Activated effector memory CD4-positive, alpha-beta T cell treated with anti-CD3 and anti-CD28 coated beads, Interleukin-2, amount 50 U/mL, for 16 hours (primary cell): Measurements from ENCODE around the gene RHBDL2.
"Not testable (repeated sequence)": the region's sequence is repeated elsewhere in the genome, so short reads cannot be mapped to it uniquely, and the experiment has no call there.

Experiments used
- DNase-seq: peaks from one replicate; pipeline ENCODE4 v3.0.0-alpha.2; 2020

The RHBDL2 gene

DNA sequence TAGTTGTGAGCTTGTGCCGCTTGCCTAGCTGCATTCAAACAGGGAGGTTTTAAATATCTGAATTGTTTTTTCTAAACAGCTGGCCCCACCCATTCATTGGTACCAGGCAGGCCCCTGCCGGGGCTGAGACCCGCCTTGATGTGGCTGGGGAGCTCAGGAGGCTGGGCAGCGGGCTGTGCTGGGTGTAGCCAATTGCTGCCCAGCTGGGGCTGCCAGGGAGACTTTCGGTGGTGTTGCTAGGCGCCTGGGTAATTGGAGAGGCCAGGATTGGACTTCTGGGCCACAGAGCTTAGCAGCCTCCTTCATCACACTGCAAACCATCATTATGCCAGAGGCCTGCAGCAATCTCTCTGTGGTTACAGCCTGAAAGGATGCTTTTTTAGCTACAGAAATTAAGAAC lies 12.2 kb downstream of the RHBDL2 start:
- DNase-seq = no peak

DNA sequence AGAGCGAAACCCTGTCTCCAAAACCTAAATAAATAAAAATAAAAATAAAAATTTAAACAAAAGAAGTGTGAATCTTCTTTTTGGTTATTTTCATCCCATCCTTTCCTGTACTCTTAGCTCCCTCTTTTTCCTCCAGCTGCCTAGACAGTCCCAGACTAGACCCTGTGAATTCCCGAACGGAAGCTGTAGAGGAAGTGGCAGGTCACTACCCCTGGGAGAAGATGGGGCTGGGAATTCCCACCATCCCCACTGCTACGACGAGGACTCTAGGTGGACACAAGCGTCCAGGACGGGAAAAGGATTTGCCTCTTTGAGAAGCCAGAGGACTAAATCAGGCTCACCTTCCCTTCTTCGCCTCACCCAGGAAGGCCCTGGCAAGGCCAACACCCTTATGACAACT lies 12.6 kb downstream of the RHBDL2 start:
- no peak for DNase-seq

DNA sequence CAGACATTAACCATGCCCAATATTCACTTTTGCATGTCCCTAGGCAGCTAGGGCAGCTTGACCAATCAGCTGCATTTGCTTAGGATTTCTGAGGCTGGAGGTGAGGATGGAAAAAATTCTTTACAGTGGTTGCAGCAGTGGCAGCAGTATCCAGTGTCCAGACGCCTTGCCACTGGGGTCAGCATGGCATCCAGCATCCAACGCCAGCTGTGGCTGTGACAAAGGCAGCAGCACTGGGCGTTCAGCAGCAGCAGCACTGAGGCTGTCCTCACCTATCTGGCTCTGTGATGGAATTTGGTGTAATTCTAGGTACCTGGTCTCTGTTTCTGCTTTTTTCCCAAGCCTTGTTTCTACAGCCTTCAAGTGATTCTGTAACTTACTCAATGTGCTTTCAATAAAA lies 15.5 kb downstream of the RHBDL2 start:
- no peak for DNase-seq

DNA sequence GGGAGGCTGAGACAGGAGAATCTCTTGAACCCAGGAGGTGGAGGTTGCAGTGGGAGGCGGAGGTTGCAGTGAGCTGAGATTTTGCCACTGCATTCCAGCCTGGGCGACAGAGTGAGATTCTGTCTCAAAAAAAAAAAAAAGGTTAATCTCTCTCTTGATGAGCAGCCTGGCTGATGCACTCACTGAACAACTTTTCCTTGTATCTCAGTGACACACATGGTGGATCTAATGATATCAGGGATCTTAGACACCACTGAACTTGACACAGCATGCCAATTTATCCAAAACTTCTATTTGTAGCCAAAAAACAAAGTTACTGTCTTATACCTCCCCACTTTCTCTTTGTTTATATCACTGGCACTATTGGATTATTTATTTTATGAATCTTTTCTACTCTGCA lies 16.2 kb downstream of the RHBDL2 start:
- no peak for DNase-seq

DNA sequence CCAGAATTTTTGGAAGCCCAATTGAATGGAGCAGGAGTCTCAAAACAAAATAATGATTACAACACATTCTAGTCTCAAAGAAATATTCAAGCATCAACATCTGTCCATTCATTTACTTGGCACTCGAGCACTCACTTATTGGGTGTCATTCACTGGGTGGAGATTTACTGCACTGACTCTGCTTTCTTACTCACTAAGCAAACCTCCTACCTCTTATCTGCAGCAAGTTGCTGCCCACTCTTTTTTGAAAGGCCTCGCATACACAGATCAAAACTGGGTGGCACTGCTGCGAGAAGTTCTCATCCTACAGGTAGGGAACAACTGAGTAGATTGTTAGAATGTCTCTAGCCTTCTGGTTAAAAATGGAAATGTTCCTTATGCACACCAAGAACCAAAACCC lies 18.0 kb downstream of the RHBDL2 start:
- no peak for DNase-seq

DNA sequence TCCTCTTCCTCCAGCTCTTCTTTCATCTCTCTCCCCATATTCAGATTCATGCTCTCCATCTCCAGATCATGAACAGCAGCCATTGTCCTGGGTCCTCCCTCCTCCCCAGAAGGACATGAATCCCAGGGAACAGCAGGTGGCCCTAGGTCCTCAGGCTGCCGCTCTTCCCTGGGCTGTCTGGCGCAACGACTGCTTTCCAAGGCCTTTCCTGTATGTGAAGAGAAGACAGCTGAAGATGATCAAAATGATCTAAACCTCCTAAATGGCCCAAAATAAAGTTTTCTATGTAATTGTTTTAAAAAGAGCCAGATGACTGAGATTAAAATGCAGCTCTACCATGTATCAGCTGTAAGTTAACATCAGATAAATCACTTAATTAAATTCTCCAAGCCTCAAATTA lies 22.5 kb downstream of the RHBDL2 start:
- DNase-seq = no peak

DNA sequence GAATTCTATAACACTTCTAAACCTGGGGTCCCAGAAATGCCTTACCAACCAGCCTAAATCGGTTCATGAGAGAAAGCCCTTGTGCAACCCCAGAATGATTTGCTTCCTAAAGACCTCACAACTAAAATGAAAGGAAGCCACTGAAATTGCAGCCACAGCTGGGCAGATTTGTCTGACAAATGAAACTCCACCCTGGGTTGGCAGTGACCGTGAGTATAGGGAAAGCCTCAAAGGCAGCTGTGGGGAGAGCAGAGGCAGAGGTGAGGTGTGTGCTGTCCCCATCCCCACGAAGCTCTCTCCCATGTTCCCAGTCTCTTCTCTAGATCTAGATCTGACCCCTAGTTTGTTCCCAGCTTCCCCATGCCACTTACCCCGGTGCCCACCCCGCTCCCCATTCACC lies 23.1 kb downstream of the RHBDL2 start:
- DNase-seq = no peak

DNA sequence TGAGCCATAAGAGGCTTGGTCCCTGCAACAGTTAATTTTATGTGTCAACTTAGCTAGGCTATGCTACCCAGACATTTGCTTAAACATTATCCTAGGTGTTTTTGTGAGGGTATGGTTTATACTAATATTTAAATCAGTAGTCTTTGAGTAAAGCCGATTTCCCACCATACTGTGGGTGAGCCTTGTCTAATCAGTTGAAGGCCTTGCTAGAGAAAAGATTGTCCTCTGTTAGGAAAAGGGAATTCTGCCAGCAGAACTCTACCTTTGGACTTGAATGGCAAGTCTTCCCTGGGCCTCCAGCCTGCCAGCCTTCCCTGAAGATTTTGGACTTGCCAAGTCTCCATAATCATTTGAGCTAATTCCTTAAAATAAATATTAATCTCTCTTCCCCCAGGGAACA lies 23.9 kb downstream of the RHBDL2 start:
- no peak for DNase-seq

DNA sequence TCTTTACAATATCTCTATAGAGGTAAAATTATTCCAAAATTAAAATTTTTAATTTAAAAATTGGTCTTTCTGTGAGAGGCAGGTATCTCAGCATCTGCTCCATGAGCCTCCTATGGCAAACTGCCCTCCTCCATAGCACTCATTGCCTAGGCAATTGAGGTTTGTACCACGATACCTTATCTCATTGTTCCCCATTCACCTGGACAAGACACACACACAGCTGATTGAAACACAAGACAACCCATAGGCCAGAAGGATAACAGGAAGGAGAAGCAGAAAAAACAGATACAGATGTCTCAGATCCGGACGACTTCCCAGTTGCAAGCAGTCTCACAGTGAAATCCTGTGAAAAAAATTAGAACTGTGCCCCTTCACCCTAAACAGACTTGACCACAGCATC lies 24.3 kb downstream of the RHBDL2 start:
- no peak for DNase-seq

DNA sequence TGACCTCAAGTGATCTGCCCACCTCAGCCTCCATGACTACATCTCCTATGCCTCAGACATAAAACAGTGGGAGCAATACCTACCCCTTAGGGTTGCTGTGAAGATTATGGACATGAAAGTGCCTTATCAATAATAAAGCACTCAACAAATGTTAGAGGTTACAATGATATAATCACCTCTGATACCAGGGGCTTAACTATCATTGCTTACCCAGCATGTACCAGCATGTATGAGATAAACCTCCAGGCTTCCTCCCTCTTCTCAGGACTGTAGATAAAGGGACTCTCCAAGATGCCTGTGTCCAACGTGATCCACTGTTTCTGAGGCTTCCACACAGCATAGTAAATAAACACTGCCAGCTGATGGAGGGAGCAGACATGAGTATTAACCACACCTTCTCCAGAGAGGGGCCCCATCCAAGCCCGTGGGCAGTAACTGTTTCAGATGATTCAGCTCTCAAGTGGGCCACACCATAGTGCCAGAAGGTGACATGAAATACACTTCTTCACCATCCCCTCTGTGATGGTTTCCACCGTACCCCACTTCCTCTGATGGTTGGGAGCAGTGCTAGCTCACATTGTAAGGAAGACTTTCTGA lies 26.2 kb downstream of the RHBDL2 start:
- DNase-seq = no peak

DNA sequence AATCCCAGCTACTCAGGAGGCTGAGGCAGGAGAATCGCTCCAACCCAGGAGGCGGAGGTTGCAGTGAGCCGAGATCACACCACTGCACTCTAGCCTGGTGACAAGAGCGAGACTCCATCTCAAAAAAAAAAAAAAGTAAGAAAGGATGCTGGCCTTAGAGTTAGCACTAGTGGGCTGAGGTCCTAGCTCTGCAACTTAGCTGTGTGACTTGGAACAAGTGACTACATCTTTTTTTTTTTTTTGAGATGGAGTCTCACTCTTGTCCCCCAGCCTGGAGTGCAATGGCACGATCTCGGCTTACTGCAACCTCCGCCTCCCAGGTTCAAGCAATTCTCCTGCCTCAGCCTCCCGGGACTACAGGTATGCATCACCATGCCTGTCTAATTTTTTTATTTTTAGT lies 26.7 kb downstream of the RHBDL2 start:
- not testable (repeated sequence) for DNase-seq

DNA sequence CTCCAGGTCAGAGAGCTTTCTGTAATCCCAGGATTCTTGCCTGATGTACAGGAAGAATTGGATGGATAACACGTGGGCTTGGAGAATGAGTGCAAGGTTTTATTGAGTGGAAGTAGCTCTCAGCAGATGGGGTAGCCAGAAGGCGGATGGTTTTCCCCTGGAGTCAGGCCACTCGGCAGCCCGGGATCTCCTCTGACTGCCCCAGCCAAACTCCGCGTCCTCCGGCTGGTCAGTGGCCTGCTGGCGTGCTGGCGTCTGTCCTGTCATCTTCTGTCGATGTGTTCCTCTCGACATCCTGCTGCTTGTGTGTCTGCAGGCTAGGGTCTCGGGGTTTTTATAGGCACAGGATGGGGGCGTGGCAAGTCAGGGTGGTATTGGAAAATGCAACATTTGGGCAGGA lies 32.8 kb downstream of the RHBDL2 start:
- DNase-seq = no peak

DNA sequence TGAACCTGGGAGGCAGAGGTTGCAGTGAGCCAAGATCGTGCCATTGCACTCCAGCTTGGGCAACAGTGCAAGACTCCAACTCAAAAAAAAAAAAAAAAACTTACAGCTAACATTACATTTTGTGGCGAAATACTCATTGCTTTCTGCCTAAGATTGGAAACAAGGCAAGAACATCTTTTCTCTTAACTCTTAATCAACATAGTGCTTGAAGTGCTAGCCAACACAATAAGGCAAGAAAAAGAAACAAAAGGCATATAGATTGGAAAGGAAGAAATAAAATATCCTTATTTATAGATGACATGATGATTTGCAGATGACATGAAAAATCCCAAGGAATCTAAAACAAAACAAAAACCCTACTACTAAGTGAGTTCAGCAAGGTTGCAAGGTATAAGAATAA lies 35.6 kb downstream of the RHBDL2 start:
- DNase-seq = no peak

DNA sequence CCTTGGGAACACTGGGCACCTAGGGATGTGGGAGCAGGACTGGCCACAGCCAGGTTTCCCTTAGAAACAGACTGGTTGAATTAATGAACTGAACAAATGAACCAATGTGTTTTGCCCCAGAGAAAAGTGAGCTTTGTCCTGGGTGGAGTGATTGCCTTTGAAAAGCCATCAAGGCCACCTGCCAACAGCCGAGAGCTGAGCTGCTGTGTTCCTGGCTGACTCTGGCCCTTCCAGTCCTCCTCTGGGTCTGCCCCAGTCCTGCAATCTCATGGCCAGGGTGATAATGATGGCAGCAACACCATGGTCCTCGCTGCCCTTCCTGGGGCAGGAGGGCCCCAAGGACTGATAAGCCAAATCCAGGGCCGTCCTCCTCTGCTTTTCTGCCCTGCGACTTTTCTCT lies 42.1 kb downstream of the RHBDL2 start:
- DNase-seq = no peak

DNA sequence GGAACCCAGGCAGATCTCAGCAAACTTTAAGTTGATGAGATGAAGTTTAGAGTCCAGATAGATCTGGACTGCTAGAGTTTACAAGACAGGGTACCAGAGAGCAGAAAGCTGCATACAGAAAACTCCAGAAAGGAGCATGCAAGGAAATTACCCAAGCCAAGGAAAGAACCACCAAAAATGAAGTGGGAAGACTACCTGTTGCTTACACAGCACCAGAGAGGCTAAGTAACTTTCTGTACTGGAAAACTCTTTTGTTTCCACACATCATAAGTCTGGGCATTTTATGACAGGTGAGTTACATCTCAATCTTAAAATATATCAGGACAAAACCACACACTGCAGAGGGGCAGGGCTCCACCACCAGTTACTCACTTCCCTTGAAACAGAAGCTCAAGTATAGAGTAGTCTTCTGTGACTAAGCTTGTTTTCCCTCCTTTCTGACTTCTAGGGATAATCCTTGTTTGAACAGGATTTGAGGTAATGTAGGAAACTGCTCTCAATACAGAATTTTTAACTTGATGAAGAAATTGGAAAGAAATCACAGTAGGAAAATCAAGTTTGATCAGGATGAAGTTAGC lies 42.9 kb downstream of the RHBDL2 start:
- no peak for DNase-seq

DNA sequence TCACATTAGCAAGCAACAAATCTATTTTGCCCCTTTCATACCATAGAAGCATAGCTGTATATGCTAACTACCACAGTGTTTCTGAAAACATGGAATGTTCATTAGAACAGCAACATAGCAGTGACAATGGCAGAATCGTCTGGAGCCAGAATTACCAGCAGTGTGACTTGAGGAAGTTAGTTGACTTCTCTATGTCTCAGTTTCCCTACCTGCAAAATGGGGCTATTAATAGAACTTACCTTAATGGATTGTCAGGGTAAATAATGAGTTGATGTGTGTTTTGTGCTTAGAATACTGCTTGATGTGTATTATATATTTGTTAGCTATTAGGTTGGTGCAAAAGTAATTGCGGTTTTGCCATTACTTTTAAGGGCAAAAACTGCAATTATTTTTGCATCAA lies 45.5 kb downstream of the RHBDL2 start:
- DNase-seq = no peak

DNA sequence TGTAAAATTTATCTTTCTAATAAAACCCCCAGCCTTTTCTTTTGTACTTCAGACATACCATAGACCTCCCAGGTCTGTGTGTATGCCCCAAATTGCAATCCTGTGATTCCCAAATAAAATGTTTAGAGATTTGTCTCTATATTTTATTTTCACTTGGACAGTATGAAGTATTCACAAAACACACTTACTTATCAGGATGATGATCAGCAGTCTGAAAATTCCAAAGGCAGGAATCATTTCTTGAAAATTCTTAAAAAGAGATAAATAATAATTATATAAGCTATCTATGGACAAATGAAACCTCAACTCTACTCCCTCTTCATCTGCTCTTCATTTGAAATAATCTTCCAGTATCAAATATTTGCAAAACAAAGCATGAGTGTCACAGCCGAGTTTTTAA lies 48.7 kb downstream of the RHBDL2 start:
- no peak for DNase-seq

DNA sequence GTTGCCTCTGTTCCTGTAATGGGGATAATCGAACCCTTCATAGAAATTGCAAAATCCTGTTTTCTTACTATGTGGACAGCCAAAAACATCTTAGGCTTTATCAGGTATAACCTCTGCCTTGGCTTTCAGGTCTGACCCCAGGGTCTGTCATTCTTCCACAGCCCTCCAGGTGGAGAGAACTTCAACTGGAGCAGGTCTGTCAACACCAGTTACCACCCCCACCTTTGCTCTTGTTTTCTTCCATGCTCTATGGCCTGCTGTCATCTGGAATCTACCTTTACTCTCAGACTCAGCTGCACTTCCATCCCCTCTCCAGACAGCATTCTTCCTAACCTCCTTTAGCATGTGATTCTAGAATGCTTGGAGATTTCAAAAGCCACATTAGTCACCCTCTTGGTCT lies 49.9 kb downstream of the RHBDL2 start:
- no peak for DNase-seq

DNA sequence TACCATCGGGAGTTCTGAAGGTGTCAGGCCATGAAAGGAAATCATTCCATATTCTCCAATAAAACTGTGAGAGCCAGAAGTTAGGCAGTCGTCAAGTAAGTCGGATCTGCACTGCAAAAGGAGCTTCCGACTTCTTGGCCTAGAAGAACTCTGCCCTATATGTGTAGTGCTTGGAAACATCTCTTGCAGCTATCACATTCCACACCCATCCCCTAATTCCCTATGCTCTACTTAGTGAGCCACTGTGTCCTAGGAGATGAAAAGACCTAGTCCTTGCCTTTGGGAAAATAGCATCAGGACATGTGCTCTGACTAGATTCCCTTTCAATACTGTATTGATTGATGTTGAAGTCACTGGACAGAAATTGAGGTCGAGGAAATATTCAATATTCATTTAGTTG lies 52.0 kb downstream of the RHBDL2 start:
- no peak for DNase-seq

DNA sequence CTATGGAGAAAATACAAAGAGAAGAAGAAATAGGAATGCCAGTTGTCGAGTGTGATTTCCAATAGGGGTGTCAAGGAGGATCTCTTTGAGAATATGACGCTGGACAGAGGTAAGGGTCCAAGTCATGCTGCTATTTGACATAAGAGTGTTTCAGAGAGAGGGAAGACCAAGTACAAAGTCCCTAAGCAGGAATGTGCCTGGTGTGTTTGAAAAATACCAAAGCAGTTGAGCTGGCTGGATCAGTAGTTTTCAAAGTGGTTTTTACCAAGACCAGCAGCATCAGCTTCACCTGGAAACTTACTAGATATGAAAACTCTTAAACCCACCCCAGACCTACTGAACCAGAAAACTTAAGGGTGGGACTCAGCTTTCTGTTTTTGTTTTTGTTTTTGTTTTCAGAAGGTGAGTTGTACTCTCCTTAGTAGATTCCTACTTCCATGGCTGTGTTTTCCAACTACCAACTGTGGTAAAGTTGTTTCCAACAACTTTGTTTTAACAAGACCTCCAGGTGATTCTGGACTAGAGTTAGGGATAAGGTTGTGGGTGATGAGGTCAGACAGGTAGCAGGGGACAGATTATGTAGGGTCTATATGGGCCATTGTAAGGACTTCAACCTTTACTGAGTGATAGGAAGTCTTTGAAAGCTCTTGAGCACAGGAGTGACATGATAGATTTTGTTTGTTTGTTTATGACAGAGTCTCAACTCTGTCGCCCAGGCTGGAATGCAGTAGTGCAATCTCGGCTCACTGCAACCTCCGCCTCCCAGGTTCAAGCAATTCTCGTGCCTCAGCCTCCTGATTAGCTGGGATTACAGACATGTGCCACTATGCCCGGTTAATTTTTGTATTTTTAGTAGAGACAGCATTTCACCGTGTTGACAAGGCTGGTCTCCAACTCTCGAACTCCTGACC lies 53.0 kb downstream of the RHBDL2 start:
- no peak for DNase-seq

DNA sequence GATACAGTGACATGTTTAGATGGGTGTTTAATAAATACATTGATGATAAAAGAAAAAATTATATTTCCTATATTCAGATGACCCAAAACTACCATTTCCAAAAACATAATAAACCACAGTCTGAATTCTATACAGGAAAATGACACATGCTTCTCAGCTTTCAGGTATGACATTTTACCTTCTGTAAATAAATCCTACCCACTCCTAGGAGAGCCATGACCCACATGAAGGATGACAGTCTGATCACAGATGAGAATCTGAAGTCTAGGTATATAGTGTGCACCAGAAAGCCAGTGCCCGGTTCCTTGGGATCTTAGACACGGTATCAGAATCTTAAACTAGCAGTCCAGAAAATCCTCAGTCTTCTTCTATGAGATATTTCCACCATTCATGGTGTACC lies 56.5 kb downstream of the RHBDL2 start:
- no peak for DNase-seq

DNA sequence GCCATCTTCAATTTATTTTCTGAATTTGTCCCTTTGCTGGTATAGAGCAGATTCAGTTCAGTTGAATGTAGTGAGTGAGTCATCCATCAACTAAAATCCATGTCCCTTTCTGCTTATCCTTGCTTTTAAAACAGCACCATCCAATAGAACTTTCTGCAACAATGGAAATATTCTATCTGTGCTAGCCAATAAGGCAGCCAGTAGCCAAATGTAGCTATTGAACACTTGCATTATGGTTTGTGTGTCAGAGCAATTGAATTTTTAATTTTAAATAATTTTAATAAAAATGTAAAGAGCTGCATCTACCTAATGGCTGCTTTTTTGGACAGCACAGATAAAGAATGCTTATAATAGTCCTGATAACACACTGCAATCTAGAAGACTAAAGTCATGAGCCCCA lies 60.1 kb downstream of the RHBDL2 start, which contains the start of gene GJA9:
GJA9 (minus strand) TSS at position 101 of the 400 bp plus-strand sequence. CDS start 5,489 bp downstream, outside the sequence.
- DNase-seq = no peak

DNA sequence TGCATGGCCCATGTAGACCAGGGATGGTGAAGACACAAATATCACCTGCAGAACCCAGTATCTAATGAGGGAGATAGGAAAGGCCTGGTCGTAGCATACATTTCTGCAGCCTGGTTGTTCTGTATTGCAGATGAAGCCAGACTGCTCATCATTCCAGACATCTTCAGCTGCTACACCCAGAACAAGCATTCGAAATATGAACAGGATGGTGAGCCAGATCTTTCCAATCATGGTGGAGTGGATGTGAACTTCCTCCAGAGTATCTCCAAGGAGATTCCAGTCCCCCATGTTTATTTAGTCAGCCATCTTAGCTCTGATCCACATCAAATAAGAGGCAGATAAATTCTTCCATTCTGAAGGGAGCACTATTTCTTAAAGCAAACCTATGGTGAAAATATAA lies 65.8 kb downstream of the RHBDL2 start:
- no peak for DNase-seq
